SK-N-MC (cell line): ENCODE results near the gene NPAS4.

Experiments
- EZH2 ChIP-seq: fragments of 200-600 bp; sonication (generic); IDR thresholded peaks from one replicate; pipeline ENCODE4 v1.6.1; 2017; ENCODE audit warnings: antibody characterized with exemption
- POLR2AphosphoS5 ChIP-seq: IDR thresholded peaks from 2 replicates; pipeline ENCODE4 v1.6.1; 2012; ENCODE audit warnings: mild to moderate bottlenecking, low read depth, low read length, borderline replicate concordance

GRCh38 chr11:66373265-66373664 is 47.6 kb upstream of the NPAS4 start:
- TF ChIP-seq POLR2AphosphoS5 (no peak), EZH2 (no peak)
